ENCODE data around the gene HDGFL2.
"Not testable (repeated sequence)": the region's sequence is repeated elsewhere in the genome, so short reads cannot be mapped to it uniquely, and the experiment has no call there.

HDGFL2 gene

DNA sequence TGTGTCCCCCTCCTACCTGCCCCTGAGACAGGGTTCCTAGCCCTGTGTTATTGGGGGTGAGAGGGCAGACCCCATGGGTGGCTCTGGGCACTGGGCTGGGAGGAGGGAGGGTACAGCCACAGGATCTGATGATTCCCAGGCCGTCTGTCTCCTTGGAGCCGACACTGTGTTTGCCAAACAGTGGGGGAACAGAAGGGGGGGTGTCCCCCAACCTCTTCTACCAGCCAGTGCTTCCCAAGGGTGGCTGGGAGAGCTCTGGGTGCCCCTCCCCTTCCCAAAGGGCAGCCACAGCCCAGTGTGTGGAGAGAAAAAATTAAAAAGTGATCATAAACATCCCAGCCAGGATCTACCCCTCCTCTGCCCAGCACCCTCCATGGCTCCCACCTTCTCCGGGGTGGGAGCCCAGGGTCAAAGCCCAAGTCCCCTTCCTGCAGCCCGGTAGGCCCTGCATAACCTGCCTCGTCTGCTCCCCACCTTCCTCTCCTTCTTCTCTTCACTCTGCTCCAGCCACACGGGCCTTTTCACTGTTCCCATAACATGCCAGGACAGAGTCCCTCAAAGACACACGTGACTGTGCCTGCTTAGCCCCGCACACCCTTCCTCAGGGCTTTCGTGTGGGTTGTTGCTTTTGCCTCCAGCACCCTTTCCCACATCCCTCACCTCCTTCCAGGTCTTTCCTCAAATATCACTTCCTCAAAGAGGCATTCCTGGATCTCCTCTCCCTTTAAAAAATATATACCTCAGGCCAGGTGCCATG is 47.6 kb downstream of the HDGFL2 start:
- Histone ChIP-seq H3K27ac (ENCODE audit: low read depth, low read length, severe bottlenecking) (no peak overlapping the region), H3K9me3 (ENCODE audit: control insufficient read depth, low read length) (no peaks in the 10 kb centered on the region), H3K36me3 (ENCODE audit: control insufficient read depth, insufficient read depth, low read length) (no peaks in the 10 kb centered on the region), H3K4me3 (ENCODE audit: extremely low read depth, insufficient read depth, low read length, poor library complexity, severe bottlenecking) (no peak overlapping the region), H3K4me1 (ENCODE audit: control insufficient read depth, insufficient read depth, low read length, poor library complexity, severe bottlenecking) (no peaks in the 10 kb centered on the region)
- 92 to 93% methylated on average over 7 of the region's 9 CpGs for WGBS, 2 experiments (ENCODE audit: insufficient coverage in 2 of 2)

DNA sequence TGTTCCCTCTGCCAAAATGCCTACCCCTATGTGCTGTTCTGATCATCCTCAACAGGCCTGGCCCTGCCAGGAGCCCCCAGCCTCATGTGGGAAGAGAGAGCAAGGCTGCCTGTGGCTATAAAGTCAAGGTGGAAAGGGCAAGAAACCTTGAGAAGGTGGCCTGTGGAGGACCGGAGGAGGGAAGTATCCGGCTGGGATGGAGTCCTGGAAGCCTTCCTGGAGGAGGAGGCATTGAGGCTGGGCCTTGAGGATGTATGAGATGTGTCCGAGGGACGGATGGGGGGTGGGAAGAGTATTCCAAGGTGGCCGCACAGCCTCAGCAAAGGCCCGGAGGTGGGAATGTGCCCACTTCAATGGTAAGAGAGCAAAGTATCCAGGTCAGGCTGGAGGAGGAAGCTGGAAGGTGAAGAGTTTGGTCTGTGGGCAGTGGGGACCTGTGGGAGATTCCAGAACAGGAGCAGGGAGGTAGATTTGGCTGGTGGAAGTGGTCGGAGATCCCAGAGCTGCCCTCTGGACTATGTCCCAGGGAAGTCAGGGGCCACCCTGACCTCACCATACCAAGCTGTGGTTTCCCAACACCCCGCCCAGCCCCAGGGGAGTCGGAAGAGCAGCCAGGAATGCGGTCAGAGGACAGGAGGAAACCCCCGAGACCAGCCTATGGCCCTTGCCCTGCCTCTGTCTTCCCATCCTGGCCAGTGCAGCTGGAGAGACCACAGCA is 49.2 kb downstream of the HDGFL2 start:
- no peak overlapping the region for H3K4me3 ChIP-seq (ENCODE audit: extremely low read depth, insufficient read depth, low read length, poor library complexity, severe bottlenecking)
- WGBS, 2 experiments (ENCODE audit: insufficient coverage in 2 of 2) = 88 to 90% methylated on average over 10 to 11 of the region's 11 CpGs
- H3K4me1 ChIP-seq (ENCODE audit: control insufficient read depth, insufficient read depth, low read length, poor library complexity, severe bottlenecking) = no peaks in the 10 kb centered on the region

DNA sequence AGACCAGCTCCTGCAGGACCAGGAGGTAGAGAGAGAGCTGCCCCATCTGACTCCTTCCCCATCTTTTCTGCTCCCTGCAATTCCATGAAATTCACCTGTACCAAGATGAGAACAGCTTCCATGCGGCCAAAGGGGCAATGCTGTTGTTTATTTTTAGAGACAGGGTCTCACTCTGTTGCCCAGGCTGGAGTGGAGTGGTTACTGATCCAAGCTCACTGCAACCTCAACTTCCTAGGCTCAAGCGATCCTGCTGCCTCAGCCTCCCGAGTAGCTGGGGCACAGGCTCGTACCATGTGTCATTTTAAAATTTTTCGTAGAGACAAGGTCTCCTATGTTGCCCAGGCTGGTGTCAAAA is 49.8 kb downstream of the HDGFL2 start:
- Histone ChIP-seq H3K4me3 (ENCODE audit: extremely low read depth, insufficient read depth, low read length, poor library complexity, severe bottlenecking) (no peak overlapping the region), H3K9me3 (ENCODE audit: control insufficient read depth, low read length) (no peaks in the 10 kb centered on the region), H3K4me1 (ENCODE audit: control insufficient read depth, insufficient read depth, low read length, poor library complexity, severe bottlenecking) (no peaks in the 10 kb centered on the region), H3K36me3 (ENCODE audit: control insufficient read depth, insufficient read depth, low read length) (no peaks in the 10 kb centered on the region), H3K27ac (ENCODE audit: low read depth, low read length, severe bottlenecking) (no peak overlapping the region)
- 87 to 93% methylated on average over 4 to 5 of the region's 5 CpGs for WGBS, 2 experiments (ENCODE audit: insufficient coverage in 2 of 2)

More for the DNA sequence above, 49.2 kb downstream of the HDGFL2 start:
- H3K27ac ChIP-seq (ENCODE audit: low read depth, low read length, severe bottlenecking) = no peak overlapping the region
- H3K36me3 ChIP-seq (ENCODE audit: control insufficient read depth, insufficient read depth, low read length) = no peaks in the 10 kb centered on the region
- no peaks in the 10 kb centered on the region for H3K9me3 ChIP-seq (ENCODE audit: control insufficient read depth, low read length)

DNA sequence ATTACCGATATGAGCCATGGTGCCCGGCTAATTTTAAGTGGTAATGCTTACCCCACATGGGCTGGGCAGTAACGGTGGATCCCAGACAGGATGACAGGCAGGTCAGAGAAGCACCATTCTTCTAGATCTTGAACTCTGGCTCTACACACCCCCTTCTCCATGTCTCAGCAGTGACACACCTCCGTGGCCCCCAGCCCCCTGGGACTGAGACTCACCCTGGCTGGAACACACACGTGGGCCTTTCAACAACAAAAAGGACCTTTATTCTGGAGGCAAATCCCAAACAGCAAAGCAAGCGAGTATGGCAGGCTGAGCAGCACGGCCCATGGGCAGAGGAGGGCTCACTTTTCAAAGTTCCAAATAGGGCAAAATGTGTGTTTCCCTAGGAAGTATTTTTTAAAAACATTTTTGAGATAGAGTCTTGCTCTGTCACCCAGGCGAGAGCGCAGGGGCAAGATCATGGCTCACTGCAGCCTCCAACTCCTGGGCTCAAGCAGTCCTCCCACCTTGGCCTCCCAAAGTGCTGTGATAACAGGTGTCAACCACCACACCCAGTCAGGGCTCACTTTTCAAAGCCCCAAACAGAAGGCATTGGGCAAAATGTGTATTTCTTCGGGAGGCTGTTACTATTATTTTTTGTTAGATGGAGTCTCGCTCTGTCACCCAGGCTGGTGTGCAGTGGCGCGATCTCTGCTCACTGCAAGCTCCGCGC is 50.4 kb downstream of the HDGFL2 start:
- 85 to 93% methylated on average over 6 to 15 of the region's 15 CpGs for WGBS, 2 experiments (ENCODE audit: insufficient coverage in 2 of 2)
- H3K4me3 ChIP-seq (ENCODE audit: extremely low read depth, insufficient read depth, low read length, poor library complexity, severe bottlenecking) = no peak overlapping the region
- no peak overlapping the region for H3K27ac ChIP-seq (ENCODE audit: low read depth, low read length, severe bottlenecking)
- H3K4me1 ChIP-seq (ENCODE audit: control insufficient read depth, insufficient read depth, low read length, poor library complexity, severe bottlenecking) = no peaks in the 10 kb centered on the region
- H3K9me3 ChIP-seq (ENCODE audit: control insufficient read depth, low read length) = no peaks in the 10 kb centered on the region
- H3K36me3 ChIP-seq (ENCODE audit: control insufficient read depth, insufficient read depth, low read length) = no peaks in the 10 kb centered on the region

DNA sequence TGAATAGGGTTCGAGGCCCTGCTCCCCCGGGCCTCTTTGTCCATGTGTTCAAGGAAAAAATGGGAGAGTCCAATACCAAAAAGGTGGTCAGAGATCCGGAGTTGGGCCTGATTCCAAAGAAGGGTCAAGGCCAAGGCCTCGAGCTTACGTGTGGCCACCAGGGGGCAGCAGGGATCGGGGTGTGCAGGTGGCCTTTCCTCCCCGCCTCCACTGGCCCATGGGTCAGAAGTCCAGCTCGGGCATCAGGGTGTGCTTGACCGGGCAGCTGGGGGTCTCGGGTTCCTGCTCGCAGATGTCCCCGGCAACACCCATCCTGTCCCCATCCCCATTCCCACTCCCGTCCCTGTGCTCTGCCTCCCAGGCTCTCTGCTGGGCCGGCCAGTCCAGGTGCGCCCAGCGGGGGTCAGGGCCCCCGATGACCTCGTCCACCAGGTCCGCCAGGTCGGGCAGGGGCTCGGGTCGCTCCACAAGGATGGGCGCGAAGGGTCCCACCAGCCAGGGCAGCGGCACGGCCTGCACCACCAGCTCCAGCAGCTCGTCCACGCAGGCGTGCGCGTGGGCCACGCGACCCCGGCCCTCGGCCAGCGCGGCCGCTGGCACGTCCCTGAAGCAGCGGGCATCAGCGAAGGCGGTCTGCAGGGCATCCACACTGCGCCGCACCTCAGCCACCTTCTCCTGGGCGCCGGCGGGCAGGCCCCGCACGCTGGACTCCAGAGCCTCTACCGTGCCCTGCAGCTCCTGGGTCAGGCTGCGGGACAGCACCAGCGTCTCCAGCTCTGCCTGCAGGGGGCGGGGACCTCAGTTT is 51.4 kb downstream of the HDGFL2 start:
- H3K4me1 ChIP-seq (ENCODE audit: control insufficient read depth, insufficient read depth, low read length, poor library complexity, severe bottlenecking) = no peaks in the 10 kb centered on the region
- WGBS, 2 experiments (ENCODE audit: insufficient coverage in 2 of 2) = 78% methylated on average over 44 to 51 of the region's 53 CpGs
- no peak overlapping the region for H3K4me3 ChIP-seq (ENCODE audit: extremely low read depth, insufficient read depth, low read length, poor library complexity, severe bottlenecking)
- H3K9me3 ChIP-seq (ENCODE audit: control insufficient read depth, low read length) = no peaks in the 10 kb centered on the region
- H3K36me3 ChIP-seq (ENCODE audit: control insufficient read depth, insufficient read depth, low read length) = no peaks in the 10 kb centered on the region
- H3K27ac ChIP-seq (ENCODE audit: low read depth, low read length, severe bottlenecking) = no peak overlapping the region

DNA sequence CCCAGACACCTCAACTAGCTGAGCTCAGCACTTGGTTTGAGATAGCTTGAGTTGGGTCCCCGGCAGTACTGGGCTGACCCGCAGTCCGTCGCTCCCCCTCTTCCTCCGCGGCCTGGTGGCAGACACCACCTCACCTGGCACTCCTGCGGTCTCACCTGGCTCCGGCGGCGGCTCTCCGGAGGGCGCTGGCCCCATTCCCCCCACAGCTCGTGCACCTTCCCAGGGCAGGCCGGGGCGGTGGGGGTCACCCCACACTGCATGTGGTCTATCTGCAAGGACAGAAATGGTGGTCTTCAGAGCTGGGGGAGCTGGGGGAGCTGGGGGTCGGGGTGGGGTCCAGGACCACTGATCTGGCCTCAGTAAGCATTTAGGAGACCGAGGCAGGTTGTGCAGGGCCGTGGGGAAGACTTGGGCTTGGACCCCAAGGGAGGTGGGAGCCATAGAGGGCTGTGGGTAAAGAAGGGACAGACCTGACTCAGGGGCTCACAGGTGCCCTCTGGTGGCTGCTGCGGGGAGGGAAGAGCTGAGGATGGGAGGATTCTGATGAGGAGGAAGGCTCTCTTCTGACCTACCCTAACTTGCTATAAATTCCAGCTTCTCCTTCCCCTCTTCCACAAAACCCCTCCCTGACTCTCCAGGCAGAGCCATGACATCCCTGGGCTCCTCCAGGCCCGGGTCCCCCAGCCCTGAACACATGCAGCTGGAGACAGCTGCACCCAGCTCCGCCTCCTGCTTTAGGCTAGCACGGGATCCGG is 52.9 kb downstream of the HDGFL2 start:
- WGBS, 2 experiments (ENCODE audit: insufficient coverage in 2 of 2) = 73 to 82% methylated on average over 15 to 16 of the region's 23 CpGs

DNA sequence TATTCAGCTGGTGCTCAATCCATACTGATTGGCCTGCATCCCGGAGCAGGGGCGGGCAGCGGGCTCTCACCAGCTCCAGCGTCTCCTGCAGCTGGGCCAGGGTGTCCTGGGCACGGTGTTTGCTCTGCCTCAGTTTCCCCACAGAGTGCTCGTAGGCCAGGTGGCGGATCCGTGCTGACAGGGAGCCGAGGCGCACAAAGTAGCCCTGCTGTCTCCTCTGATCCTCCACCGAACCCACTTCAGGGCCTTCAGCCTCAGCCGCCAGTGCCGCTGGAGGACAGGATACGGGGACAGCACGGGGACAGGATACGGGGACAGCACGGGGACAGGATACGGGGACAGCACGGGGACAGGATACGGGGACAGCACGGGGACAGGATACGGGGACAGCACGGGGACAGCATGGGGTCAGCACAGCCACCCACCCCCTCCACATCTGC is 53.5 kb downstream of the HDGFL2 start:
- H3K27ac ChIP-seq (ENCODE audit: low read depth, low read length, severe bottlenecking) = no peak overlapping the region
- no peak overlapping the region for H3K4me3 ChIP-seq (ENCODE audit: extremely low read depth, insufficient read depth, low read length, poor library complexity, severe bottlenecking)
- WGBS, 2 experiments (ENCODE audit: insufficient coverage in 2 of 2) = 85 to 90% methylated on average over 14 to 17 of the region's 23 CpGs
- no peaks in the 10 kb centered on the region for H3K9me3 ChIP-seq (ENCODE audit: control insufficient read depth, low read length)
- no peaks in the 10 kb centered on the region for H3K4me1 ChIP-seq (ENCODE audit: control insufficient read depth, insufficient read depth, low read length, poor library complexity, severe bottlenecking)
- H3K36me3 ChIP-seq (ENCODE audit: control insufficient read depth, insufficient read depth, low read length) = no peaks in the 10 kb centered on the region

More for the DNA sequence above, 52.9 kb downstream of the HDGFL2 start:
- H3K27ac ChIP-seq (ENCODE audit: low read depth, low read length, severe bottlenecking) = no peak overlapping the region
- no peak overlapping the region for H3K4me3 ChIP-seq (ENCODE audit: extremely low read depth, insufficient read depth, low read length, poor library complexity, severe bottlenecking)
- H3K36me3 ChIP-seq (ENCODE audit: control insufficient read depth, insufficient read depth, low read length) = no peaks in the 10 kb centered on the region
- no peaks in the 10 kb centered on the region for H3K4me1 ChIP-seq (ENCODE audit: control insufficient read depth, insufficient read depth, low read length, poor library complexity, severe bottlenecking)
- no peaks in the 10 kb centered on the region for H3K9me3 ChIP-seq (ENCODE audit: control insufficient read depth, low read length)

DNA sequence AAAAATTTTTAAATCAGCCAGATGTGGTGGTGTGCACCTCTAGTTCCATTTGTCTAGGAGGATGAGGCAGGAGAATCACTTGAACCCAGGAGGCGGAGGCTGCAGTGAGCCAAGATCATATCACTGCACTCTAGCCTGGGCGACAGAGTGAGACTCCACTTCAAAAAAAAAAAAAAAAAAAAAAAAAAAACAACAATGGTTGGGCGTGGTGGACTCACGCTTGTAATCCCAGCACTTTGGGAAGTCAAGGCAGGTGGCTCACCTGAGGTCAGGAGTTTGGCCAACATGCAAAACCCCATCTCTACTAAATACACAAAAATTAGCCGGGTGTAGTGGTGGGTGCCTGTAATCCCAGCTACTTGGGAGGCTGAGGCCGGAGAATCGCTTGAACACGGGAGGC is 55.3 kb downstream of the HDGFL2 start:
- H3K4me3 ChIP-seq (ENCODE audit: extremely low read depth, insufficient read depth, low read length, poor library complexity, severe bottlenecking); H3K27ac ChIP-seq (ENCODE audit: low read depth, low read length, severe bottlenecking); H3K36me3 ChIP-seq (ENCODE audit: control insufficient read depth, insufficient read depth, low read length); H3K4me1 ChIP-seq (ENCODE audit: control insufficient read depth, insufficient read depth, low read length, poor library complexity, severe bottlenecking); H3K9me3 ChIP-seq (ENCODE audit: control insufficient read depth, low read length): not testable (repeated sequence)
- WGBS, 2 experiments (ENCODE audit: insufficient coverage in 2 of 2) = 88 to 97% methylated on average over 3 to 4 of the region's 8 CpGs

DNA sequence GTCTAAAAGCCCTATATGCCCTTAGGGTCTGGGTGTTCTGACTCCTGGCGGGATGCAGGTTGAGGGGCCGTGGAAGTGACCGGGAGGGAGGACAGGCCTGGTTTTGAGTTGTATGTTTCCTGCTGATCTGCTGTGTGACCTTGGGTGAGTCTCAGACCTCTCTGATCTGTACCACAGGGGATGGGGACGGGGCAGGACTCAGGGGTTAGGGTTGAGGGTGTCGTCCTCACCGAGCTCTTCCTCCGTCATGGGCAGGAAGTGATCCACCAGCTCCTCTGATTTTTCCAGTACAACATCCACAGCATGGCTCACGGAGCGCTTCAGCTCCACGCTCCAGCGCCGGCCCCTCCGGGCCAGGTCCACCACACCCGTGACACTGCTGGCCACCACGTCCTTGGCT is 56.7 kb downstream of the HDGFL2 start:
- WGBS, 2 experiments (ENCODE audit: insufficient coverage in 2 of 2) = 84 to 90% methylated on average over 11 to 14 of the region's 15 CpGs
- no peaks in the 10 kb centered on the region for H3K9me3 ChIP-seq (ENCODE audit: control insufficient read depth, low read length)
- no peaks in the 10 kb centered on the region for H3K36me3 ChIP-seq (ENCODE audit: control insufficient read depth, insufficient read depth, low read length)
- H3K4me1 ChIP-seq (ENCODE audit: control insufficient read depth, insufficient read depth, low read length, poor library complexity, severe bottlenecking) = no peaks in the 10 kb centered on the region
- H3K4me3 ChIP-seq (ENCODE audit: extremely low read depth, insufficient read depth, low read length, poor library complexity, severe bottlenecking) = no peak overlapping the region
- H3K27ac ChIP-seq (ENCODE audit: low read depth, low read length, severe bottlenecking) = no peak overlapping the region
